ENCODE data around the gene ASIC4.

ASIC4 gene

GRCh38 chr2:219531639-219532377 lies 17.5 kb downstream of the ASIC4 start:
- no peak for DNase-seq (ENCODE audit: low read depth)
- H3K4me3 ChIP-seq (ENCODE audit: low read depth, low read length): no peak overlapping the region
- TF ChIP-seq, protein P1, sequence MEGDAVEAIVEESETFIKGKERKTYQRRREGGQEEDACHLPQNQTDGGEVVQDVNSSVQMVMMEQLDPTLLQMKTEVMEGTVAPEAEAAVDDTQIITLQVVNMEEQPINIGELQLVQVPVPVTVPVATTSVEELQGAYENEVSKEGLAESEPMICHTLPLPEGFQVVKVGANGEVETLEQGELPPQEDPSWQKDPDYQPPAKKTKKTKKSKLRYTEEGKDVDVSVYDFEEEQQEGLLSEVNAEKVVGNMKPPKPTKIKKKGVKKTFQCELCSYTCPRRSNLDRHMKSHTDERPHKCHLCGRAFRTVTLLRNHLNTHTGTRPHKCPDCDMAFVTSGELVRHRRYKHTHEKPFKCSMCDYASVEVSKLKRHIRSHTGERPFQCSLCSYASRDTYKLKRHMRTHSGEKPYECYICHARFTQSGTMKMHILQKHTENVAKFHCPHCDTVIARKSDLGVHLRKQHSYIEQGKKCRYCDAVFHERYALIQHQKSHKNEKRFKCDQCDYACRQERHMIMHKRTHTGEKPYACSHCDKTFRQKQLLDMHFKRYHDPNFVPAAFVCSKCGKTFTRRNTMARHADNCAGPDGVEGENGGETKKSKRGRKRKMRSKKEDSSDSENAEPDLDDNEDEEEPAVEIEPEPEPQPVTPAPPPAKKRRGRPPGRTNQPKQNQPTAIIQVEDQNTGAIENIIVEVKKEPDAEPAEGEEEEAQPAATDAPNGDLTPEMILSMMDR (IDR thresholded peaks at IDR 0.05; ENCODE audit: low read depth, low read length, missing control alignments): no peak
- in situ Hi-C loops (cut with HindIII; ENCODE audit: low sequenced_read_pairs): loop anchor here (25.0 kb wide), 1 partner anchor 120 kb away; the partner anchor contains the start of gene DES

- no peak for DNase-seq (ENCODE audit: low read depth)
- no peak overlapping the region for H3K4me3 ChIP-seq (ENCODE audit: low read depth, low read length)
- in situ Hi-C loops (cut with HindIII; ENCODE audit: low sequenced_read_pairs): loop anchor here (25.0 kb wide), 1 partner anchor 120 kb away; the partner anchor contains the start of gene DES
- TF ChIP-seq, protein P1 (IDR thresholded peaks at IDR 0.05; ENCODE audit: low read depth, low read length, missing control alignments): no peak
Observed at GRCh38 chr2:219532378-219532649, 18.0 kb downstream of the ASIC4 start.

- in situ Hi-C loops (cut with HindIII; ENCODE audit: low sequenced_read_pairs): loop anchor here (25.0 kb wide), 1 partner anchor 122 kb away; the partner anchor contains the start of gene DES
- H3K4me3 ChIP-seq (ENCODE audit: low read depth, low read length): no peak overlapping the region
- DNase-seq (ENCODE audit: low read depth): no peak
- TF ChIP-seq, protein P1 (IDR thresholded peaks at IDR 0.05; ENCODE audit: low read depth, low read length, missing control alignments): no peak
Observed at GRCh38 chr2:219533930-219534661, 19.8 kb downstream of the ASIC4 start.

DNA sequence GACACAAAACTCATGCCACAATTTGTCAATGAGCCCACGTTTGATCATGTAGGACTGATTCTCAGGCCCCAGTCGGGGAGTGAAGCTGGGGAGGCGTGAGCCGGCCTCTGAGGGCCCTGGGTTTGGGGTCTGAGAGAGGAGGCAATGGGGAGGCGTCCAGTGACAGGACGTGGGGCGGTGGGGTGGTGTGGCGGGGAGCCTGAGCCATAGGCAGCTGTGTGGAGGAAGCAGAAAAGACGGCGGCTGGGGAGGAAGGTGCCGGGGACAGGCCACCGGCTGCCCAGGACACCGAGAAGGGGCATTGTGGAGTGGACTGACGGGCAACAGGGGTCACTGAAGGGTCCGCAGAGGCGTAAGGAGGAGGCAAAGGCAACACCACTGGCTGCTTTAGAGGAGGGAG lies 22.1 kb downstream of the ASIC4 start:
- TF ChIP-seq, protein P1 (IDR thresholded peaks at IDR 0.05; ENCODE audit: low read depth, low read length, missing control alignments): no peak
- in situ Hi-C loops (cut with HindIII; ENCODE audit: low sequenced_read_pairs): loop anchor here (25.0 kb wide), 1 partner anchor 124 kb away; the partner anchor contains the start of gene DES
- H3K4me3 ChIP-seq (ENCODE audit: low read depth, low read length): no peak overlapping the region
- no peak for DNase-seq (ENCODE audit: low read depth)

DNA sequence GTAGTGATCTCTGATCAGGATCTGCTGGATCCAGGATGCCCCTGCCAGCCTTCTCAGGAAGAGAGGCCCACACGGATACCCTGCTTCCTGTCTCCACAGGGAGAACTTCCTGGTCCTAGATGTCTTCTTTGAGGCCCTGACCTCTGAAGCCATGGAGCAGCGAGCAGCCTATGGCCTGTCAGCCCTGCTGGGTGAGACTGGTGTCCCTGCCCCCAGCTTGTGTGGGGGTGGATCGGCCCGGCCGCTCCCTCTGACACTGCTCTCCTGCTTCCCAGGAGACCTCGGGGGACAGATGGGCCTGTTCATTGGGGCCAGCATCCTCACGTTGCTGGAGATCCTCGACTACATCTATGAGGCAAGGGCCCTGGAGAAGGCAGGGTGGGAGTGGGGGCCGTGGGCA lies 22.7 kb downstream of the ASIC4 start:
- no peak for DNase-seq (ENCODE audit: low read depth)
- in situ Hi-C loops (cut with HindIII; ENCODE audit: low sequenced_read_pairs): loop anchor here (25.0 kb wide), 1 partner anchor 125 kb away; the partner anchor contains the start of gene DES
- TF ChIP-seq, protein P1 (IDR thresholded peaks at IDR 0.05; ENCODE audit: low read depth, low read length, missing control alignments): no peak
- no peak overlapping the region for H3K4me3 ChIP-seq (ENCODE audit: low read depth, low read length)

DNA sequence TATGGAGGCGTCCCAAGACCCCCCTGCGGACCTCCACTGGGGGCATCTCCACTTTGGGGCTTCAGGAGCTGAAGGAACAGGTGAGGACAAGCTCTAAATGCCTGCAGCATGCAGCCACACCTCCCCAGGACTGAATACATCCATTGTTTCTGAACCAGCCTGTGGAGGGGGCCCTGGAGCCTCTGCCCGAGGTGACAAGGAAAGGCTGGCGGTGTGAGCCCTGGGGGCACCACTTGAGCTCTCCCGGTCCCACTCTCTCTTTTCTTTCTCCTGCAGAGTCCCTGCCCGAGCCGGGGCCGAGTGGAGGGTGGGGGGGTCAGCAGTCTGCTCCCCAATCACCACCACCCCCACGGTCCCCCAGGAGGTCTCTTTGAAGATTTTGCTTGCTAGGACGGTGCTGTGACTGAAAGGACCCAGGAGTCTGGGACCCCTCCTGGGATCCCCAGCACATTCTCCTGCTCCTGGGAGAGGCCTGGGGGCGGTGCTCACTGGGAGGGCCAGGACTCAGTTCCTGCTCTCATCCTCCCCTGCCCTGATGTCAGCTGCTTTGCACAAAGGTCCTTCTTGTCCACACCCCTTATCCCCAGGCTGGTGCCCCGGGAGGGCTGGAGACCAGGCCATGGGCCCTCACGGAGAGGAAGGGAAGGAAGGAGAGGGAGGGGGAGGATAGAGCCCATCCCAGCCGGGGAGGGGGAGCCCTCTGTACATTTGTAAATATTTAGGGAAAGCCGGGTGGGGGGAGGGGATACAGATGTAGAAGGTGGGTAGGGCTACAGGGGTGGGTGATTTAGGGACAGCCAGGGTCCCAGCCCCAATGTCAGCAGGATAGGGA lies 23.6 kb downstream of the ASIC4 start:
- TF ChIP-seq, protein P1 (IDR thresholded peaks at IDR 0.05; ENCODE audit: low read depth, low read length, missing control alignments): no peak
- no peak overlapping the region for H3K4me3 ChIP-seq (ENCODE audit: low read depth, low read length)
- no peak for DNase-seq (ENCODE audit: low read depth)
- in situ Hi-C loops (cut with HindIII; ENCODE audit: low sequenced_read_pairs): loop anchor here (25.0 kb wide), 1 partner anchor 126 kb away; the partner anchor contains the start of gene DES
